Hepatocyte (in vitro differentiated cells): ENCODE results near the gene PLCD1.

Experiments
- CTCF ChIP-seq: fragments of 200-600 bp; sonication (generic); IDR thresholded peaks from 2 replicates; pipeline ENCODE4 v1.5.1; 2016; ENCODE audit warnings: antibody characterized with exemption, mild to moderate bottlenecking; ENCODE audit not compliant: poor library complexity
- EZH2 ChIP-seq: fragments of 200-600 bp; sonication (generic); IDR thresholded peaks from 2 replicates; pipeline ENCODE4 v1.6.1; 2016; ENCODE audit warnings: antibody characterized with exemption, mild to moderate bottlenecking, borderline replicate concordance
- EZH2phosphoT487 ChIP-seq: fragments of 200-600 bp; sonication (generic); IDR thresholded peaks from one replicate; pipeline ENCODE4 v1.6.1; 2018; ENCODE audit warnings: antibody characterized with exemption, mild to moderate bottlenecking, low read depth, moderate library complexity; ENCODE audit not compliant: unreplicated experiment, severe bottlenecking

DNA sequence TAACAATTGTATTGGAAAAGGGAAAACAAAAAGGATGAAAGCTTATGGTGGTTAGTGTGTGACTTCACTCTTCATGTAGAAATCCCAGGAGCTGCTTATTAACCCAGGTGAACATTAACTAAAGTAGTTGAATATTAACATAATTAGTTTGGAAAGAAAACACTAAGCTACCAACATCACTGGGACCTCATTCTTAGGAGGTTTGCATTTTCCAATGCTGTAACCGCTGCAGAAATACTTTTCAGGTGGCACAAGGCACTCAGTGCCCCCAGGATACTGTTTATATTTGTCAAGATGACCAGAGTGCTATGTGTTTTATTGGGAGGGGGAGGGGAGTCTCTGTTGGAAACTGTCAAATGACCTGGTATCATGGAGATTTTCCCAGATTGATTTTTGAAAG lies 64.7 kb downstream of the PLCD1 start:
- TF ChIP-seq CTCF (no peak), EZH2 (no peak), EZH2phosphoT487 (no peak)
